ENCODE results near the gene MAP7D2. TPM values are rescaled to one million over a fixed set of nuclear protein-coding genes. Genes with fewer than 3 reads are reported as not detected.

Gene MAP7D2
- total and polyA plus RNA-seq, 2 of the 4 experiments (the other 2 are of a cell fraction) = 0.18 to 0.19 TPM

DNA sequence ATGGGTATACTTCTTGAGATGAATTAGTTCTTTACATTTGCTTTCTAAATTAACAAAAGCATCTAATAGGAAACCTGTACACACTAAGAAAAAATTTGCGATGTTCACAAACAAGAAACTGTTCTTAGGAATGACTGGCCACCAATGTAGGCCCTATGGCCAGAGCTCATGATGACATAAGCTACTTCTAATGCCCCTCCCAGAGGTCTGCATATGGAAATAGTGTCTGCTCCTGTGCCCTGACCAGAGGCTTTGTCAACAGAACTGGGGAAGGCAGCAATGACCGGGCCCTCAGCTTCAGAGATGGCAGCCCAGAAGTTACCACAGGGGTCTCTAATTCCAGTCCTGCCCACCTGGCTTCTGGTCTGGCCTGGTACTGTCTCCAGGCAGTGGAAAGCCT is 110.8 kb downstream of the MAP7D2 start:
- no peak overlapping the region for H4K8ac ChIP-seq (ENCODE audit: low read depth in 2 of 2, low read length in 2 of 2)
- H3K14ac ChIP-seq (replicated peaks; ENCODE audit: low read depth, low read length) = no peak overlapping the region
- H3K36me3 ChIP-seq (ENCODE audit: control insufficient read depth, insufficient read depth, low read length) = no peaks in the 10 kb centered on the region
- DNase-seq = no peak
- no peak overlapping the region for H2BK5ac ChIP-seq (ENCODE audit: low read depth, low read length, poor library complexity, severe bottlenecking)
- no peak overlapping the region for H3K4me2 ChIP-seq (ENCODE audit: low read depth, low read length)
- in situ Hi-C loops (cut with MboI; ENCODE audit: low sequenced_read_pairs) (no loop called here), intact Hi-C loops (cut with micrococcal nuclease) (no loop called here), dilution Hi-C loops (cut with HindIII; ENCODE audit: low sequenced_read_pairs, unreplicated experiment) (no loop called here)
- H3K79me1 ChIP-seq (ENCODE audit: low read depth in 1 of 2, low read length in 2 of 2) = no peaks in the 10 kb centered on the region
- H3K18ac ChIP-seq (ENCODE audit: low read depth, low read length) = no peak overlapping the region
- H3K23ac ChIP-seq (ENCODE audit: low read depth, low read length) = no peak overlapping the region
- no peak overlapping the region for H4K91ac ChIP-seq (ENCODE audit: insufficient read depth, low read depth, low read length)
- CTCF ChIA-PET = interaction anchor here (0.6 kb wide), 1 partner anchor 345 kb away, joined by 3 read pairs; no protein-coding TSS in a partner anchor
- no peak overlapping the region for H3K4ac ChIP-seq (ENCODE audit: low read depth, low read length)
- H2BK20ac ChIP-seq (ENCODE audit: low read depth, low read length) = no peak overlapping the region
- H3K27ac ChIP-seq (ENCODE audit: insufficient read depth, low read length) = no peak overlapping the region
- no peak for ATAC-seq (ENCODE audit: low read depth)
- H4K5ac ChIP-seq (ENCODE audit: low read depth, low read length) = no peak overlapping the region
- H2BK120ac ChIP-seq (ENCODE audit: low read depth, low read length) = no peak overlapping the region
- no peaks in the 10 kb centered on the region for H3K4me1 ChIP-seq (ENCODE audit: control insufficient read depth, insufficient read depth, low read length)
- H3K27me3 ChIP-seq (ENCODE audit: control insufficient read depth, insufficient read depth, low read length) = peaks cover 8% of the 10 kb centered on the region
- no peak overlapping the region for H3K56ac ChIP-seq (ENCODE audit: extremely low read depth, insufficient read depth, low read length)
- H2AFZ ChIP-seq (replicated peaks; ENCODE audit: low read length, poor library complexity) = no peak overlapping the region
- H2AK9ac ChIP-seq (replicated peaks; ENCODE audit: low read depth, low read length, poor library complexity) = no peak overlapping the region
- BruUV-seq (replicated peaks) = no TSS peak
- POLR2A ChIA-PET (ENCODE audit: unreplicated experiment) = no interaction called here
- no peak overlapping the region for H2BK15ac ChIP-seq (ENCODE audit: low read depth, low read length)
- no peak overlapping the region for H3K4me3 ChIP-seq (ENCODE audit: insufficient read depth, low read depth, low read length)
- 60% methylated on average over 1 of the region's 2 CpGs; no CpG with 5 or more reads in 1 of the 2 experiments for WGBS, 2 experiments (ENCODE audit: extremely low coverage in 2 of 2, insufficient read length in 1 of 2)
- no peaks in the 10 kb centered on the region for H3K9me3 ChIP-seq (ENCODE audit: control insufficient read depth, insufficient read depth, low read length)
- H3K9ac ChIP-seq (ENCODE audit: low read depth, low read length) = no peak overlapping the region
- H3K9me1 ChIP-seq (ENCODE audit: insufficient read depth, low read length) = no peaks in the 10 kb centered on the region
- H4K20me1 ChIP-seq (ENCODE audit: insufficient read depth, low read length) = no peaks in the 10 kb centered on the region
- TF ChIP-seq FOS (IDR thresholded peaks at IDR 0.05; ENCODE audit: low read depth, low read length) = no peak
- no peak for TF ChIP-seq POLR2A (IDR thresholded peaks at IDR 0.05; ENCODE audit: low read depth, low read length)
- TF ChIP-seq BHLHE40 (IDR thresholded peaks at IDR 0.05; ENCODE audit: low read depth, low read length) = no peak
- TF ChIP-seq CHD1 (IDR thresholded peaks at IDR 0.05; ENCODE audit: low read depth, low read length) = no peak
- TF ChIP-seq, protein P1, sequence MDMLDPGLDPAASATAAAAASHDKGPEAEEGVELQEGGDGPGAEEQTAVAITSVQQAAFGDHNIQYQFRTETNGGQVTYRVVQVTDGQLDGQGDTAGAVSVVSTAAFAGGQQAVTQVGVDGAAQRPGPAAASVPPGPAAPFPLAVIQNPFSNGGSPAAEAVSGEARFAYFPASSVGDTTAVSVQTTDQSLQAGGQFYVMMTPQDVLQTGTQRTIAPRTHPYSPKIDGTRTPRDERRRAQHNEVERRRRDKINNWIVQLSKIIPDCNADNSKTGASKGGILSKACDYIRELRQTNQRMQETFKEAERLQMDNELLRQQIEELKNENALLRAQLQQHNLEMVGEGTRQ (IDR thresholded peaks at IDR 0.05; ENCODE audit: low read depth, low read length) = no peak
- no peak for TF ChIP-seq RFX5 (IDR thresholded peaks at IDR 0.05; ENCODE audit: low read depth, low read length)
- TF ChIP-seq, protein P2, sequence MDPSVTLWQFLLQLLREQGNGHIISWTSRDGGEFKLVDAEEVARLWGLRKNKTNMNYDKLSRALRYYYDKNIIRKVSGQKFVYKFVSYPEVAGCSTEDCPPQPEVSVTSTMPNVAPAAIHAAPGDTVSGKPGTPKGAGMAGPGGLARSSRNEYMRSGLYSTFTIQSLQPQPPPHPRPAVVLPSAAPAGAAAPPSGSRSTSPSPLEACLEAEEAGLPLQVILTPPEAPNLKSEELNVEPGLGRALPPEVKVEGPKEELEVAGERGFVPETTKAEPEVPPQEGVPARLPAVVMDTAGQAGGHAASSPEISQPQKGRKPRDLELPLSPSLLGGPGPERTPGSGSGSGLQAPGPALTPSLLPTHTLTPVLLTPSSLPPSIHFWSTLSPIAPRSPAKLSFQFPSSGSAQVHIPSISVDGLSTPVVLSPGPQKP (IDR thresholded peaks at IDR 0.05; ENCODE audit: borderline replicate concordance, low read depth, low read length) = no peak
- no peak overlapping the region for H2AK5ac ChIP-seq (ENCODE audit: low read depth, low read length)

Measured in IMR-90 (cell line).